ENCODE measurements around the gene SMPX.

The SMPX gene

GRCh38 chrX:21741869-21742701 is 15.8 kb downstream of the SMPX start:
- DNase-seq: peak; percentile 67

GRCh38 chrX:21741364-21741763 is 16.6 kb downstream of the SMPX start:
- no peak for DNase-seq

GRCh38 chrX:21740329-21741274 is 17.3 kb downstream of the SMPX start:
- DNase-seq: no peak

GRCh38 chrX:21738950-21739287 is 19.0 kb downstream of the SMPX start:
- no peak for DNase-seq

- DNase-seq: peak; percentile 67
Observed at GRCh38 chrX:21738210-21738949, 19.5 kb downstream of the SMPX start.

- no peak for DNase-seq
Observed at GRCh38 chrX:21735768-21736127, 22.2 kb downstream of the SMPX start.

GRCh38 chrX:21735038-21735767 is 22.7 kb downstream of the SMPX start:
- no peak for DNase-seq

GRCh38 chrX:21734175-21734574 is 23.7 kb downstream of the SMPX start:
- no peak for DNase-seq

GRCh38 chrX:21733705-21734104 is 24.2 kb downstream of the SMPX start:
- DNase-seq: no peak

- no peak for DNase-seq
Observed at GRCh38 chrX:21730026-21730425, 27.9 kb downstream of the SMPX start.

- no peak for DNase-seq
Observed at GRCh38 chrX:21728276-21728968, 29.5 kb downstream of the SMPX start.

GRCh38 chrX:21725916-21726315 is 32.0 kb downstream of the SMPX start:
- no peak for DNase-seq

- DNase-seq: peak; percentile 68
Observed at GRCh38 chrX:21725496-21725895, 32.4 kb downstream of the SMPX start.

- DNase-seq: no peak
Observed at GRCh38 chrX:21723814-21724213, 34.1 kb downstream of the SMPX start.

GRCh38 chrX:21723084-21723483 is 34.8 kb downstream of the SMPX start:
- DNase-seq: no peak

- no peak for DNase-seq
Observed at GRCh38 chrX:21721195-21721594, 36.7 kb downstream of the SMPX start.

- DNase-seq: peak; percentile 52
Observed at GRCh38 chrX:21718575-21718974, 39.3 kb downstream of the SMPX start.

- no peak for DNase-seq
Observed at GRCh38 chrX:21717802-21718201, 40.1 kb downstream of the SMPX start.

- DNase-seq: no peak
Observed at GRCh38 chrX:21715825-21716224, 42.1 kb downstream of the SMPX start.

- DNase-seq: no peak
Observed at GRCh38 chrX:21715337-21715736, 42.6 kb downstream of the SMPX start.

GRCh38 chrX:21711848-21712197 is 46.1 kb downstream of the SMPX start:
- DNase-seq: no peak

Data from eye (tissue), 1 donor.